IMR-90 (cell line): ENCODE results near the gene GIPR.

Experiments used
- BHLHE40 ChIP-seq: fragments of 150-350 bp; IDR thresholded peaks from 2 replicates; pipeline ENCODE4 v1.6.1; 2016; ENCODE audit warnings: mild to moderate bottlenecking, low read depth, low read length
- CEBPB ChIP-seq: IDR thresholded peaks from 2 replicates; pipeline ENCODE4 v1.6.1; 2012; ENCODE audit warnings: low read depth, low read length, improper control_type of control experiment

- TF ChIP-seq CEBPB (no peak), BHLHE40 (no peak)
These were observed 42.5 kb downstream of the GIPR start for GRCh38 chr19:45710356-45711130.
